Keratinocyte (primary cell): ENCODE measurements around the gene KNOP1.

Experiments
- CTCF ChIP-seq, 3 experiments: IDR thresholded peaks in 1 of 3; conservative IDR thresholded peaks in 1 of 3; optimal IDR thresholded peaks in 1 of 3; 2 replicates in 2 of 3; 3 replicates in 1 of 3; pipeline versions ENCODE3 to v1.5.1; 2011; ENCODE audit warnings: low read length in 3 of 3, mild to moderate bottlenecking in 3 of 3, moderate library complexity in 2 of 3, control low read depth in 1 of 3, inconsistent platforms in 1 of 3; ENCODE audit not compliant: insufficient read depth in 2 of 3; ENCODE audit errors: extremely low read depth in 1 of 3
- EZH2 ChIP-seq: IDR thresholded peaks from one replicate; pipeline ENCODE4 v1.6.1; 2012; ENCODE audit warnings: inconsistent platforms, mild to moderate bottlenecking, low read length, moderate library complexity

GRCh38 chr16:19735074-19735867, 17.2 kb upstream of the KNOP1 start:
- no peak for TF ChIP-seq CTCF (optimal IDR thresholded peaks at IDR 0.05 in 1 of 3, IDR thresholded peaks at IDR 0.05 in 1 of 3, conservative IDR thresholded peaks at IDR 0.05 in 1 of 3; ENCODE audit: extremely low read depth in 1 of 3, insufficient read depth in 2 of 3, low read length in 3 of 3)
- TF ChIP-seq EZH2 = no peak
